GM12892 (cell line): ENCODE measurements around the gene SLC9A3.

Experiments
- POLR2A ChIP-seq: IDR thresholded peaks from 2 replicates; pipeline ENCODE4 v1.6.1; 2011; ENCODE audit warnings: low read depth, low read length, control low read depth
- POLR2AphosphoS5 ChIP-seq: IDR thresholded peaks from 2 replicates; pipeline ENCODE4 v1.6.1; 2011; ENCODE audit warnings: low read depth, low read length, control low read depth
- TAF1 ChIP-seq: IDR thresholded peaks from 2 replicates; pipeline ENCODE4 v1.6.1; 2011; ENCODE audit warnings: low read depth, mild to moderate bottlenecking, control low read depth, low read length, borderline replicate concordance

- no peak for TF ChIP-seq POLR2AphosphoS5
- TF ChIP-seq POLR2A = no peak
- no peak for TF ChIP-seq TAF1
Observed at GRCh38 chr5:433836-434235, 90.4 kb downstream of the SLC9A3 start.
